Limb (tissue), 2 donors: Measurements from ENCODE around the gene MSANTD3.
A peak's percentile ranks its signal among the peaks of the same experiment; 100 is the strongest.
"Not testable (repeated sequence)": the region's sequence is repeated elsewhere in the genome, so short reads cannot be mapped to it uniquely, and the experiment has no call there.

ENCODE experiments used
- DNase-seq, 2 donors: peaks; one replicate each; pipeline ENCODE4 v3.0.0-alpha.2; 2016; ENCODE audit errors: extremely low spot score in 2 of 2

Gene MSANTD3

GRCh38 chr9:100426530-100427365 is at the start of gene MSANTD3:
MSANTD3 (plus strand) TSS chr9:100427143; CDS start chr9:100441939, 14,796 bp downstream.
- DNase-seq = peak in 1 of 2 donors; percentile 75

GRCh38 chr9:100379862-100380261 is 47.1 kb upstream of the MSANTD3 start:
- no peak for DNase-seq

- not testable (repeated sequence) for DNase-seq
These were observed 34.0 kb upstream of the MSANTD3 start for GRCh38 chr9:100392989-100393388.

GRCh38 chr9:100394032-100394695 is 32.8 kb upstream of the MSANTD3 start:
- DNase-seq = no peak

GRCh38 chr9:100394816-100395215 is 32.1 kb upstream of the MSANTD3 start:
- DNase-seq = no peak

GRCh38 chr9:100396769-100397168 is 30.2 kb upstream of the MSANTD3 start:
- DNase-seq = no peak

GRCh38 chr9:100397529-100398266 is 29.2 kb upstream of the MSANTD3 start:
- no peak for DNase-seq

GRCh38 chr9:100401042-100401441 is 25.9 kb upstream of the MSANTD3 start:
- DNase-seq = no peak

DNA sequence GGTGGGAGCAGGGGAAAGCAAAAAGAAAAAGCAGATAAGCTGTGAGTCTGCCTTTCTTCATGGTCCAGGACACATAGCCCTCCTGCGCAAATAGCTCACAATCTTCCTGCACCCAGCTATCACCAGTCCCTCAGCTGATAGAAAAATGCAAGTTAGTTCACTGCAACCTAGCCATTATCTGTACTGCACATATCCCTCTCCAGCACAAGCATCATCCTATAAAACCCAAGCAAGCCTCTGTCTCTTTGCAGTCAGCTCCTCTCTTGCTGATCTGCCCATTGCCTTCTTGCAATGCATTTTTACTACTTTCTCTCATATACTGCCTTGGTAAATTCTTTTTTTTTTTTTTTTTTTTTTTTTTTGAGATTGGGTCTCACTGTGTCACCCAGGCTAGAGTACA is 20.0 kb upstream of the MSANTD3 start:
- DNase-seq = no peak

DNA sequence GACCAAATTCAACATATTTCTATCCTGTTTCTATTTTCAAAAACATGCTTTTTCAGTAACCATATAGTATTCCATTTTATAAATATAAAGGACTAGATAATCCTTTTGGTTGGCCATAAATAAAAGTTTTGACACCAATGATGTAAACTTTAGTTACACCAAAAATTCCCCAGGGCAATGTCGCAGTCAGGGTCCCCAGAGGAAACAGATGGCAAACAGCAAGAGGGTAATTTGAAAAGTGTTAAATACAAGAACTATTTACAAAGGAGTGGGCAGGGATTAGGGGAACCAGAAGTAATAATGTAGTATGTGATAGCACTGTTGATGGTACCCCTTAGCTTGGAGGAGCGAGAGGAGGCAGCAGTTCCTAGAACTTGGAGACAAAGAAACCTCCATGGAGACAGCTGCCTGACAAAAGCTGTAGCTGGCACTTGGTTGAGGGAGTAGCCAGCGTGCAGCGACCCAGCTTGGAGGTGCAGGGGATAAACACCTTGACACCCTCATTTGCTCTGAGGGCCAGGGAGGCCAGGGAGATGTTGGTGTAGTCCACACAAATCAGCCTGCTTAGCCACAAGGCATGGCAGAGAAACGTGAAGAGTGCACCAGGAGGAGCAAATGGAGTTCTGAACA is 18.3 kb upstream of the MSANTD3 start:
- DNase-seq = no peak

GRCh38 chr9:100409176-100409556 is 17.8 kb upstream of the MSANTD3 start:
- DNase-seq = no peak

GRCh38 chr9:100411472-100412283 is 15.3 kb upstream of the MSANTD3 start:
- peak; percentile 86 to 93 for DNase-seq

- DNase-seq = no peak
These were observed 13.0 kb upstream of the MSANTD3 start for GRCh38 chr9:100413839-100414420.

DNA sequence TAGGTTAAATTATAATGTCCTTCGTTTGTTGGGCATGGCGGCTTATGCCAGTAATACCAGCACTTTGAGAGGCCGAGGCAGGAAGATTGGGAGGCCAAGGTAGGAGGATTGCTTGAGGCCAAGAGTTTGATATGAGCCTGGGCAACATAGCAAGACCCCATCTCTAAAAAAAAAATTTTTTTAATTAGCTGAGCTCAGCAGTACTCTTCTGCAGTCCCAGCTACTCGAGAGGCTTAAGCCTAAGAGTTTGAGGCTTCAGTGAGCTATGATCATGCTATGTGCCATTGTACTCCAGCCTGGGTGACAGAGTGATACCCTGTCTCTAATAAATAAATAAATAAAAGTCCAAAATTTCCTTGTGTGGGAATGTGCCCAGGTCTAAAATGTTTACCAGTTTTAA is 9.1 kb upstream of the MSANTD3 start:
- DNase-seq = no peak

DNA sequence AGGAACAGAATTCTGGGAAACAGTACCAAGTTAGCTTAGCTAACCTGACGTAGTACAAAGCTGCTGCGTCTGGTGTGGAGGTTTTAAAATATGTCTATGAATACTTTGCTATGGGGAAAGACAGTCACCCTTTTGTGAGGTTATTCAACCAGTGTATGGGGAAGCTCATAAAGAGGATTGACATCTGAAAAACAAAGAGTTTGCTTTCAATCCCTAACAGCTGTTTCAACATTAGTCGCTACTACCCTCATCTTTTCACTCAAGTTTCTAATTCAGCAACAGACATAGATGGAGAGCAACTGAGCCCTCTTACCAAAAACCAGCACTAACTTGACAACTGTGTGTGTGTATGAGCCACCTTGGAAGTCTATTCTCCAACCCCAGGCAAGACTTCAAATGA is 7.8 kb upstream of the MSANTD3 start:
- no peak for DNase-seq

GRCh38 chr9:100421116-100421515 is 5.8 kb upstream of the MSANTD3 start:
- DNase-seq = not testable (repeated sequence)

DNA sequence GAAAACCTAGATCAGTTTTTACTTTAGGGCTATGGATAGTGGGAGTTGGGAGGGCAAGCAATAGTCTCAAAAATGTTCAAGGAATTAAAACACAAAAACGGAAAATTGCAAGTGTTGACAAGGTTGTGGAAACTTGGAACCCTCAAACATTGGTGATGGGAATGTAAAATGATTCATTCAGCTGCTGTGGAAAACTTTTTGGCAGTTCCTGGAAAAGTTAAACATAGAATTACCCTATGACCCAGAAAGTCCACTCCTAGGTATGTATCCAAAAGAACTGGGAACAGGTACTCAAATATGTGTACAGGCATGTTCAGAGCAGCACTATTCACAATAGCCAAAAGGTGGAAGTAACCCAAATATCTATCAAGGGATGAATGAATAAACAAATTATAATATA is 1.2 kb upstream of the MSANTD3 start:
- no peak for DNase-seq

DNA sequence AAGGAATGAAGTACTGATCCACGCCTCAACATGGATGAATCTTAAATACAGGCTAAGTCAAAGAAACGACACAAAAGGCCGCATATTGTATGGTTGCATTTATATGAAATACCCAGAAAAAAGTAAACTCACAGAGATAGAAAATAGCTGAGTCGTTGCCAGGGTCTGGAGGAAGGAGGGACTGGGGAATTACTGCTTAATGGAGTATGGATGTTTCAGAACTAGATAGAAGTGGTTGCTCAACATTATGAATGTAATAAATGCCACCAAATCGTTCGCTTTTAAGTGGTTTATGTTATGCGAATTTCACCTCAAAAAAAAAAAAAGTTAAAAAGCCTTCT is 784 bp upstream of the MSANTD3 start:
- no peak for DNase-seq

GRCh38 chr9:100427366-100428263 is 672 bp downstream of the MSANTD3 start:
- peak in 1 of 2 donors; percentile 80 for DNase-seq
